HG03439 (cell line): ENCODE data around the gene CST9L.

Source experiments
- ATAC-seq: cut with Tn5 transposase; IDR thresholded peaks from one replicate; pipeline ENCODE4 v1.9.1; 2021; ENCODE audit warnings: mild to moderate bottlenecking, moderate library complexity; ENCODE audit not compliant: unreplicated experiment

Gene CST9L

GRCh38 chr20:23547613-23548012 lies 20.7 kb downstream of the CST9L start:
- no peak for ATAC-seq

GRCh38 chr20:23546435-23547144 lies 21.7 kb downstream of the CST9L start:
- ATAC-seq: no peak

GRCh38 chr20:23544133-23544532 lies 24.2 kb downstream of the CST9L start:
- ATAC-seq: no peak

GRCh38 chr20:23542801-23543200 lies 25.5 kb downstream of the CST9L start:
- ATAC-seq: no peak

- ATAC-seq: no peak
Observed at GRCh38 chr20:23541776-23542175, 26.5 kb downstream of the CST9L start.

GRCh38 chr20:23541330-23541729 lies 27.0 kb downstream of the CST9L start:
- no peak for ATAC-seq

GRCh38 chr20:23540624-23541023 lies 27.7 kb downstream of the CST9L start:
- ATAC-seq: no peak

GRCh38 chr20:23537030-23537429 lies 31.3 kb downstream of the CST9L start:
- ATAC-seq: no peak

GRCh38 chr20:23536328-23536974 lies 31.8 kb downstream of the CST9L start:
- no peak for ATAC-seq

GRCh38 chr20:23534801-23535593 lies 33.3 kb downstream of the CST9L start:
- ATAC-seq: no peak

- no peak for ATAC-seq
Observed at GRCh38 chr20:23533161-23533560, 35.1 kb downstream of the CST9L start.

GRCh38 chr20:23532533-23532932 lies 35.8 kb downstream of the CST9L start:
- ATAC-seq: no peak

- ATAC-seq: no peak
Observed at GRCh38 chr20:23530937-23531567, 37.2 kb downstream of the CST9L start.

- no peak for ATAC-seq
Observed at GRCh38 chr20:23528867-23529431, 39.3 kb downstream of the CST9L start.

- ATAC-seq: no peak
Observed at GRCh38 chr20:23526850-23527249, 41.4 kb downstream of the CST9L start.

GRCh38 chr20:23524146-23524545 lies 44.1 kb downstream of the CST9L start:
- ATAC-seq: no peak

GRCh38 chr20:23520185-23520584 lies 48.1 kb downstream of the CST9L start:
- no peak for ATAC-seq

- ATAC-seq: no peak
Observed at GRCh38 chr20:23519556-23519955, 48.7 kb downstream of the CST9L start.

GRCh38 chr20:23517719-23518118 lies 50.6 kb downstream of the CST9L start:
- no peak for ATAC-seq

GRCh38 chr20:23515250-23515939 lies 52.9 kb downstream of the CST9L start:
- no peak for ATAC-seq
